HG02970 (cell line): ENCODE results near the gene CECR2.

Experiments used
- ATAC-seq: cut with Tn5 transposase; IDR thresholded peaks from one replicate; pipeline ENCODE4 v1.9.1; 2021; ENCODE audit warnings: mild to moderate bottlenecking, moderate library complexity, moderate number of reproducible peaks; ENCODE audit not compliant: unreplicated experiment, low FRiP score

The CECR2 gene

DNA sequence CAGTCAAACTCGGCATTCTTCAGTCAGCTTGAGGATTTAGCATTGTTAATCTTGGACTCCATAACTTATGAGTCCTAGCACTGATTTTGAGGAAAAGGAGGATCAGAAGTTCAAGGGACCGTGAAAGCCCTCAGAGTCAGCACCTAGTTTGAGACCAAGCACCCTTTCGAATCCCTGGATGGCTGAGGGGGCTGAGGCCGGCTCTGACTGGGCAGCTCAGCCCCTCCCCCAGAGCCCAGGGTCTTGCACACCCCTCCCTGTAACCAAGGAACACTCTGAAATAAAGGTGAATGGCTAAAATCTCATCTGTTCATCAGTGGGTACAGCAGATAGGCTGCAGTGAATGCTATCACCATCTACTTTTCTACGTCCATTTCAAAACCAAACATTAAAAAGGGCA, 221.3 kb downstream of the CECR2 start:
- no peak for ATAC-seq

DNA sequence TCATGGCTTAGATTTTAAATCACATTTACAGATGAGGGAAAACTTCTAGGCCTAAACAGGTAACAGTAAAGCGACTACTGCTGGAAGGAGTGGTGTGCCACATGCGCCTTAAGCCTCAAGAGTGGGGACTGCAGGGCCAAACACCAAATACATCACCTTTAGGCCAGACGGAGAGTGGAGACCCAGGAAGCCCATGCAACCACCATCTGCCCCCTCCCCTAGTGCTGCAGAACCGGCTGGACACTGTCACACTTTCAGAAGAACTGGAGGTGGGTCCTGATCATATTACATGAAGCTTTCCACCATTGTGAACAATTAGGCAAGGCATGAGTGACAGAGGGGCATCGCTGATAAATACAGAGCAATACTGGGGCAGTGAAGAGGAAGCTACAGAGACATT, 222.9 kb downstream of the CECR2 start:
- ATAC-seq = no peak

DNA sequence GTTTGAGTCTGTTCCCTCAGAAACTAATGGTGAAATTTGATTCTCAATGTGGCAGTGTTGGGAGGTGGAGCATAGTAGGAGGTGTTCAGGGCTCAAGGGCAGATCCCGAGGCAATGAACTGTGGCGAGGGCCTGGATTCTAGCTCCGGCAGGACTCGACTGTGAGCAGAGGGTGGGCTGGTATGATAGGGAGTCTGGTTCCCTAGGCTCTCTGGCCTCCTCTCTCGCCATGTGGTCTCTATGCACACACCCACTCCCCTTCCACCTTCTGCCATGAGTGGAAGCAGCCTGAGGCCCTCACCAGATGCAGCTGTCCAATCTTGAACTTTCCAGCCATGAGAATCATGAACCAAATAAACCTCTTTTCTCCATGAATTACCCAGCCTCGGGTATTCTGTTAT, 227.0 kb downstream of the CECR2 start:
- ATAC-seq = no peak

DNA sequence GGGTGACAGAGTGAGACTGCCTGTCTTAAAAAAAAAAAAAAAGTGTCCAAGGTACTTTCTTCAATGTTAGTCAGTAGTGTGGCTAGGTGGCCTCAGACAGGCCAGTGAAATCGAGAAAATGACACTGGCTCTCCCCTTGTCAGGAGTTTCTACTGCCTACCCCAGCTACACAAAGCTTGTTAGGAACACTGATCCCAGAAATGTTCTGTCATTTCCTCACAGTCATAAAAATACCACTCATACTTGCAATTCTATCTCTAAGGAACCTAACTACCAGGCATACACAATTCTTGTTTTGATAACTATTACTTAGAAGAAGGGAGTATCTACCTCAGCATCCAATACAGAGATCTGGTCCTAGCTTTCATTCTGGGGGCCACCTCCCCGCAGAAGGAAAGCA, 228.0 kb downstream of the CECR2 start:
- ATAC-seq = no peak

DNA sequence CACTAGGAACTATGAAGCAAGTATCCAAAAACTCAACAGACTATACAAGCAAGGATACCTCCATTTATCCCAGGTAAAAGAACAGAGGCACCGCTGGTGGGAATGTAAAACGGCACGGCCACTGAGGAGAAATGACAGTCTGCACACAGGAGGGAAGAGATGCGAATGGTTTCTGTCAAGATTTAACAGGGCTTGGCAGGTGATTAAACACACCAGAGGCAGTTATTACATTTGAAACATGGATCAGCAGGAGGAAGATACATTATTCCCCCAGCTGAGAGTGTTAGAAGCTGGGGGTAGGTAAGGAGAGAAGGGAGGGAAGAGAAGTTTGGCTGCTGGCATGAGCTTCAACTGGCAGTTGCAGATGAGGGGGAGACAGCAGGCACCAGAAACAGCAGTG, 229.1 kb downstream of the CECR2 start:
- no peak for ATAC-seq

DNA sequence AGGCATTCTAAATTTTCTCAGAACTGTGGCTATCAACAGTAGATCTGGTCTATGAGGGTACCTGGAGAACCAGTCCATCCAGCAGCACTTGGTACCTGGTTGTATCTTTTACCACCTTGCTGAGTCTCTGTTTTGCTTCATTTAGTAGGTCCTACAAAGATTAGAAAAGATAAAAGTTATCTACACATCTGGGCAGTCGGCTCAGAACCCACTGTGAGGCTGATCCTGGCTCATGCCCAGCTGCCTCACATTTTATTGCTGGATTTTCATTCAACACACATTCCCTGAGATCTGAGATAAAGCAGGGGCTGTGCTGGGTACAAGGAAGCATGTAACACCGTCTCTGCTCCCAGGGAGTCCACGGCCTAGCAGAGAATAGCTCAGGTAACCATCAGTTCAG, 231.8 kb downstream of the CECR2 start:
- no peak for ATAC-seq

DNA sequence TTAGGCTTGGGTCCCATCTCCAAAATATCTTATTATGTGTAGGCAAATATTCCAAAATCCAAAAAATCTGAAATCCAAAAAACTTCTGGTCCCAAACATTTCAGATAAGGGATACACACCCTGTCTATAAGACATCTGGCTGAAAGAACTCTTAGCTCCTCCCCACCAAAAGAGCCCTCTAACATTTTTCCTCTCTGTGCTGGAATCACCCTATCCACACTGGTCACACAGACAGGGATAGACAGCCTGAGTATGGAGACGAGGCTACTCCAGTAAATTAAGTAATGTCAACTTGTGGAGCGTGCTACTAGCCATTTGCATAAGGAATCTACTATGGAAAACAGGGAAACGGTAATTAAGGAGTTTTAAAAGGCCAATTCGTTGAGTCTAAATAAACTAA, 234.4 kb downstream of the CECR2 start:
- ATAC-seq = no peak

DNA sequence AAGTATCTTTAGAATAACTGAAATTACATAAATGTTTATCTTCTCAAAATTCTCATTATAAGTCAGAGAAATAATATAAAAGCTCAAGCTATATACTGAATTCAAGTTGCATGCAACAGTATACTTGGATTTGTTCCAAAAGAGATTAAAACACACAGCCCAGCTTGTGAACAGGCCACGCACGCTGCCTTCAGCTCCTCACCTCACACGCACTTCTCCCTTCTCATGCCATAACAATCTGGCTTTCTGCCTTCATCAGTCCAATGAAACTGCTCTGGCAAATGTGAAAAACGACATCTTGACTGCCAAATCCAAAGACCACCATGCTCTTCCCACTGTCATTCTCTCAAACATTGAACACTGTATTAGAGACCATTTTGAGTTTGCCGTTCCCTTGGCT, 237.2 kb downstream of the CECR2 start:
- no peak for ATAC-seq
